HG03354 (cell line): ENCODE results near the gene GGT6.

Experiments used
- ATAC-seq: cut with Tn5 transposase; IDR thresholded peaks from one replicate; pipeline ENCODE4 v1.9.1; 2021; ENCODE audit warnings: mild to moderate bottlenecking; ENCODE audit not compliant: unreplicated experiment, poor library complexity, severe bottlenecking

The GGT6 gene

DNA sequence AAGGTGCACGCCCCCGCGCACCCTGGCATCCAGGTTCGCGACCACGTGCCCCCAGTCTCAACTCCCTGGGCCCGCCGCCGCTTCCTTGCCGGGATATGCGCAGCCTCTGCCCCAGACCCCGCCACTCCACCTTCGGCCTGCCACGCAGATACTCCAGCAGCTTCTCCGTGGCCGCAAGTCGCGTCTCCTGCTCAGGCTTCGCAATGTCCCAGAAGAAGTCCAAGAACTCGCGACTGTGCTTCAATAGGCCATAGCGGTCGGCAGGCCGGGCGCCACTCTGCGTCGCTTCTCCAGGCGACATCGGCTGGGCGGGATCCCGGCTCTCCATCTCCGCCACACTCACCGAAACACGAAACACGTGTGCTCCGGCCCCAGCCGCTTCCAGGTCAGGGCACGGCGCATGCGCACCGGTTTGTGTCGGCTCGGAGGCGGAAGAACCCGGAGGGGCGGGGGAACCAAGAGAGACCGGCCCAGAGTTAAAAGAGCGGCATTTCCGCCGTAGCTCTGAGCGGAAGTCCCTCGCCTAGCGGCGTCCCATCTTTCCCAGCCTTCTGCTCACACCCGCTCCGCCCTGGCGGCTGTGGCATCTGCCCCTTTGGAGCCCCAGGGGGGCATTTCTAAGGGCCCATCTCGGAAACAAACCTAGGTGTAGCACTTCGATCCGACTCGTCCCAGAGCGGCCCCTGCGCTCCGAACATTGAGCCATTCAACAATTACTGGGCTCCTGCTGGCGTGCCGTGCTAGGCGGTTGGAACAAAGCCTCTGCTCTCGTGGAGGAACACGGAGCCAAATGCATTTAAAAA lies 5.2 kb downstream of the GGT6 start, which contains the start of gene MYBBP1A:
TSS of gene MYBBP1A (minus strand) at position 388 of the 803 bp plus-strand sequence. CDS start at position 328, 60 bp downstream.
- ATAC-seq, result peak; percentile 87

DNA sequence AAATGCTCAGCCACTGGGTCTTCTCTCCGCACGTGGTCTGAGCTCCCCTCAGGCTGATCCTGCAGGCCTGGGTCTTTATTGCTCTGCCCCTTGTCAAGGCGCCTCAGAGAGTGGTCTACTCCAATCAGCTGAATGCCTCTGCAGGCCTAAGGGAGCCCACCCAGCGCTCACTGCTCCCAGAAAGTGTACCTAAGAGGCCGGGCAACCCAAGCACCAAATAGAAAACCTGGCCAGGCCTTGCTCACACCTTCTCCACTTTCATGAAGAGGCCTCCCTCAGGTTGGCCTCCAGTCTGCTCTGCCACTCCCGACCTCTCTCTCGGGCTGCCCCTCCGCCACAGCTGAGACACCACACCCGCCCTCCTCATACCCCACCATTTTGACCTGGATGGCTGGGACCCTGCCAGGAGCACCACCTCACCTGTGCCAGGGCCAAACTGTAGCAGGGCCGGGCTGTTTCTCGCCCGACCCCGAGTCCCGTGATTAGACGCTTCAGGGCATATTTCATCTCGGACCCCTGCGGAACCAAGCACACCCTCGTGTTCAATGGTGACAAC lies 5.9 kb downstream of the GGT6 start:
- no peak for ATAC-seq

DNA sequence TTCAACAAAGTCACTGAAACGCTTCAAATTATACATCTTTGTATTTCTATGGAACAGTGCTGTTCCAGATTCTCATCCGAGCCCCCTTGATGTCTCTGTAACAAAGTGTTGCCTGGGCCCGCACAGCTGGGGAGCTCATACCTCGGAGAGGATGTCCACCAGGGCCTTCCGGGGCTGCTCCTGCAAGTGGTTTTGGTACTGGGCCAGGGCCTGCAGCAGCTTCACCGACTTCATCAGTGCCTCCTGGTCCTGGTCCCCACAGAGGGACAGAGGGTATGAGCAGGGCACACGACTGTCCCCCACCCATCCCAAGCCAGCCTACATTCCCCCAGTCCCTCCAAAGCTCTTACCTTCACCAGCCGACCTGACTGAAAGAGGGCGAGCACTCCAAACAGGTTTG lies 6.7 kb downstream of the GGT6 start:
- no peak for ATAC-seq

DNA sequence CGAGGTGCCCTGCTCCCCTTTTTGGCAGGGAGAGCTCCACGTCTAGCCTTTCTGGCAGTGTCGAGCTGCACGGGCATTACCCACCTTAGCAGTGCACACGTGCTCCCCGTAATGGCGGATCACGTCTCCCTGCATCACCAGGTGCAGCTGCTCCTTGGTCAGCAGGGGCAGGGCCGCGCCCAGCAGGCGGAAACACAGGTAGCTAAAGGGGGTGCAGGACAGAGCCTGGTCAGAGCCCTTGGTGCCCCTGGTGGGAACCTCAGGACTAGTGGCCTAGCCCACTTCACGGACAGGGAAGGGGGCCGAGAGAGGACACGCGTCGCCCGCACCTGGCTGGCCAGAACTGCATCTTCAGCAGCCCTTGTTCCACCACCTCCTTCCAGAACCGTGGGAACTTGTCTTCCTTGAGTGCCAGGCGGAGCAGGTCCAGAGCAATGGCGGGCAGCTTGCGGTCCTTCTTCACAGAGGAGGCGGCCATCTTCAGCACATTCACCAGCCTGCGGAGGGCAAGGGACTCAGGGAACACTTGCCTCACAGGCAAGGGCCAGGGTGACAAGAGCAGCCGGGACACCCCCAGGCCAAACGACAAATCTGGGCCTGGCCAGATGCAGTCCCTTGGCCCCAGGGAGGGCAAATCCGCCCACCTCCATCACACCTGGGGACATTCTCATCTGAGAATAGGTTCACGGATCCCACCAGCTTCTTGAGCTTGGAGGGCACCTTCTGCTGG lies 8.4 kb downstream of the GGT6 start:
- ATAC-seq, result no peak

DNA sequence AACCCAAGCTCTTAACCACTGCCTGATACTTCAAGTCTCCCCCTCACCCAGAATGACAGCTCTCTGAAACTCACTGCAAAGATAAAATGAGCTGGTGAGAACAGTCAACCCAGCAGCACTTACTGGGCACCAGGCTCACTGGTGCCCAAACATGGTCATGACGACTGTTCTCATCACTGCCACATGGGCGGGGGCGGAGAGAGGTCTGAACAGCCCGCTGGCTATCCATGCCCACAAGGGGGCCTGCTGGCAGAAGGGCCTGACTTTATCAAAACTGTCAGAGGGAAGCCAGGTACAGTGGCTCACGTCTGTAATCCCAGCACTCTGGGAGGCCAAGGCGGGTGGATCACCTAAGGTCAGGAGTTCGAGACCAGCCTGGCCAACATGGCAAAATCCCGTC lies 9.2 kb downstream of the GGT6 start:
- ATAC-seq, result no peak

DNA sequence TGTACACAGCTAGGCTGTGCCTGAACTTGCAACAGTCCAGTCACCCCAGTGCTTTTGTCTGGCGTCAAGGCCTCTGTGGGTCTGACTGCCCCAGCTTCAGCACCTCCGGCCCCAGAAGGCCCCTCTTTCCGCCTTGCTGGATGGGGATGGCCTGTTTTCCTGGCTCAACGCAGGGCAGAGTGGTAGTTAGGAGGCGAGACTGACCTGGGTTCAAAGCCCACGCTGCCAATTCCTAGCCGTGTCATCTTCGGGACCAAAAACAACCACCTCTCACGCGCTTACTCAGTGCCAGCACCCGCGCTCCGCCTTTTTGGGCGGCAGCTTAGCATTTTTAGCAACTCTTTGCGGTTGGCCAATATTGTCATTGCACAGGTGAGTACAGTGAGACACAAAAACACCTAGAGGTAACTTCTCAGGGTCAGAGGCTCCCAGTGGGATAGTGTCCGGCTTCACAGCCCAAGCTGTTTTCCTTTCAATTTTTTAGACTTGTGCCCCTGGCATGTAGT lies 9.8 kb downstream of the GGT6 start:
- ATAC-seq, result no peak

DNA sequence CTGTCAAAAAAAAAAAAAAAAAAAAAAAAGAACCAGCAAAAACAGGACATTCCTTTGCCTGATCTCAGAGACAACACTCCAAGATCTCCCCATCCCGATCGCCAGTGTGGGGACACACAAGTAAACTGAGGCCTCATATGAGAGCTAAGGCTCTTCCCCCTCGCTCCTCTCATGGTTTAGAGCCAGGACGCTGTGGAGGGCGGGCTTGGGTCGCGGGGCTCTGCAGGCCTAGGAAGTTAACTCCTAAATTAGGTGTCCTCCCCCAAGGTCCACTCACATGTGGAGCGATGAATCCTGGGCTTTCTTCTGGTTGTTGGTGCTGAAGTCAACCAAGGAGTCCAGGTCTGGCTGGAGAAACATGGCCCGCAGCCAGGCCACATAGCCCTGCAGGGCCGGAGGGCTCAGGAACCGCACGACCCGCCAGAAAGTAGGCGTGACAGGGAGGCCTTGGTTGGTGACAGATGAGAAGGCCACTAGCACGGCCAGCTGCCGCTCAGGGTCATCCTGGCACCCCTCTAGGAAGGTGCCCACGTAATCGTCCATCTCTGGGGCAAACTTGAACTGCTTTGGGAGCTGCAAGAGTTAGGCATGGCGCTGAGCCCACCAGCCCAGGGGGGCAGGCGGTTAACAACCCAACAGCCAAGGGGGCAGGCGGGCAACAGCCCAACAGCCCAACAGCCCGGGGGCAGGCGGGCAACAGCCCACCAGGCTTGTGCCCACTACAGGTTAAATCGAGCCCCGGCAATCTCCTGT lies 10.4 kb downstream of the GGT6 start:
- ATAC-seq, result no peak

DNA sequence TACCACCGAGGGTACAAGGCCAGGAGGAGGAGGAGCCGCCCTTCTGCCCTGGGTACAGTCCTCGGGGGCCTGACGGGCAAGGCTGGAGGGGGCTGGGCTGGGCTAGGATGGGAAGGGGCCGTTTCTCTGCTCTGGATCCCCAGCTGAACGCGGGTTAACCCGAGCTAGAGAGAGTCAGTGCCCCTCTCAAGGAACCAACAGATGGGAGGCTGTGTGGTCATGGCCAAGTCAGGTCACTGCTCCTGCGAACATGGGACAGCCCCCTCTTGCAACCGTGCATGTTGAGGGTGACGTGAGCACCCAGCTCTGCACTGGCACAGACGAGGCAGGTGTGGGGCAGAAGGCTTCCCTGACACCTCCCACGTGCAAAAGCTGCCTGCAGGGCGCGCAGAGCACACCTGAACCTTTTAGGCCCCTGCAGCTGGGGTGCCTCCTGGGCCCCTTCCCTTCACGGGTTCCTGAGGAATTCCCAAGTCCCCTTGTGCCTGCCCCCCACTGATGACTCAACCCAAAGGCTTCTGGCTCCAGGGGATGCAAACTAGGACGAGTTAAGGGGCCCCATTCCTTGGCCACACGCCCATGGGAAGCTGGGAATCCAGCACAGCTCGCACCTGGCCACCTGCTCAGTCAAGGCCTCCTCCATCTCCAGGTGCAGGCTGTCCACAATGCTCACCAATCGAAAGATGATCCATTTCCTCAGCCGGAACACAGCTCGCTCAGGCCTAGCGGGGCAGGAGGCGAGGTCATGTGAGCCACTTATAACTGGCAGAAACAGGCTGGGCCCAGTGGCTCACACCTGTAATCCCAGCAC lies 11.5 kb downstream of the GGT6 start:
- no peak for ATAC-seq

DNA sequence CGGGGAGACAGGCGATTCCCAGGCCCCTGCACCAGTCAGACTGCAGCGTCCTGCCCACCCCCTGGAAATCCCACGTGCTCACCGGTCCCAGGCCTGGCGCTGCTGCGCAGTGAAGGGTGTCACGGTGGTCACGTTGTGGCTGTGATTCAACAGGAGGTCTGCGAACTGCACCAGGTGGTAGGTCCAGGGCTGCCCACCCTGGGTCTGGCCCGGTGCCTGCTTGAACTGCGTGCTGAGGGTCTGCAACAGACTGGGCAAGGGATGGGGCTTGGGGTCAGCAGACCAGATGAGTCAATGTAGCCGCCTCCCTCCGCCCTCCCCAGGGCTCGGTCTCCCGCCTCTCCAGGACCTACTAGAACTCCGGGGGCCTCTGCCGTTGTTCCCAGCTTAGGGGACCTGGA lies 12.3 kb downstream of the GGT6 start:
- no peak for ATAC-seq

DNA sequence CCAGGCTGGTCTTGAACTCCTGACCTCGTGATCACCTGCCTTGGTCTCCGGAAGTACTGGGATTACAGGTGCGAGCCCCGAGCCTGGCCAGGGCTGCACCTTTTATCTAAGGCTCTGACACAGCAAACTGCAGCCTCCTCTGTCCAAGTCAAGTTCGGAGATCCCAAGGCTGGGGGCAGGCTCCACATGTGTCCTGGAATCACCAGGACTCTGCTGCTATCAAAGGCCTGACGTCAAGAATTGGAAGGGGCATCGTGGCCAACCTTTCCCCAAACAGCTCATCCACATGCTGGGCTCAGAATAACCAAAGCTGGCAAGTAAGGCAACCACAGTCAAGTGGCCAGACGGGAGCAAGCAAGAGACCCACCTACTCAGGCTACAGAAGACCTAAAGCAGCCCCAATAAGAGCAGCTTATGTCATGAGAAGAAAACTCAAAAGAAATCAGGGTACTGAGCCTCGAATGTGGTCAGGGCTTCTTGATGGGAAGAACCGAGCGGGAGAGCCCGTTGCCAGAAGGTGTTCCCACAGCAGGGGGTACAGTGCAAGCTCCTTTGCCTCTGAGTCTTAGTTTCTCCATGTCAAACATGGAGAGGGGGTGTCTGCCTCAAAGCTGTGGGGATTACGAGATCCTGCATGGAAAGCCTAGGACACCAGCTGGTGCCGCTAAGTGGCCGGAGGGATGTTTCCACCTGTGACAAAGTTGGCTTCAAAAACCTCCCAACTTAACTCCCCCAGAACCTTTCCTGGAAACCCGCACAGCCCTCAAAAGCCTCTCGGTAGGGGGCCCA lies 13.1 kb downstream of the GGT6 start:
- no peak for ATAC-seq

DNA sequence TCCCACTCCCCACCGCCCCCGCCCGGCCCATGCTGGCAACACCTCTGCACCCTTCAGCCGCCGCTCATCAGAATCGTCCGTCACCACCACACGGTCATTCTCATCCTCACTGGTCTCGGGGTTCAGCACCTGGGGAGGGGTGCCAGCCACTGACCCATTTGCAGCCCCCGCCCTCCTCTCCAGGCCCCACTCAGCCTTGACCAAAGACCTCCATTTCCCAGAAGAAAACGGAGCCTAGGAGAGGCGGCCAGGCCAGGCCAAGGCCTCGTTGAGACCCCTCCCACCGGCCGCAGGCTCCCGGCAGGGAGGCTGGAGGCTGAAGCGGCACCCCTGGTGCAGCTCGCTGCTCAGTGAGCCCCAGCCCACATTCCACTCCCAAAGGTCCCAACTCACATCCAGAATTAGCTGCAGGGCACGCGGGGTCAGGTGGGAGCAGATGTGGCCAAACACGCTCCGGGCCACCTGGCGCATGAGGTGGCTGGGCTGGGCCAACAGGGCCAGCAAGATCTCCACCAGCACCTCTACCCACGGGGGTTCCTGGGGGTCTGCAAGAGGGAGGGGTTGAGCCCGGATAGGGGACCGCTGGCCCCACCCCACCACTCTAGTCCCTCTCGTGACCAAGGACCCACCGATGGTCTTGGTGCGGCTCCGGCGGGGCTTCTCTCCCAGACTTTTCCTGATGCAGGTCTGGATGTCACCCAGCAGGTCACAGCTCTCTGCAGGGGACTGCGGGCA lies 15.0 kb downstream of the GGT6 start:
- no peak for ATAC-seq

DNA sequence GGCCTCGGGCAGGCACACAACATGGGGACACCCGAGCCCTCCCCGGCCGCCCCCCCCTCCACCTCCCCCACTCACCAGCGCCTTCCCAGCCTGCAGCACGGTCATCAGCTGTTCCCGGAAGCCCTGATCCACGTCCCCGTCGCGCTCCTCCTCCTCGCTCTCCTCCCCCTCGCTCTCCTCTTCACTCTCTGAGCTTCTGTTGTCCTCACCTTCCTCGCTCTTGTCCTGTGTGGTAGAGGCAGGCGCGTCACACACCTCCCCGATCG lies 15.5 kb downstream of the GGT6 start:
- ATAC-seq, result no peak

DNA sequence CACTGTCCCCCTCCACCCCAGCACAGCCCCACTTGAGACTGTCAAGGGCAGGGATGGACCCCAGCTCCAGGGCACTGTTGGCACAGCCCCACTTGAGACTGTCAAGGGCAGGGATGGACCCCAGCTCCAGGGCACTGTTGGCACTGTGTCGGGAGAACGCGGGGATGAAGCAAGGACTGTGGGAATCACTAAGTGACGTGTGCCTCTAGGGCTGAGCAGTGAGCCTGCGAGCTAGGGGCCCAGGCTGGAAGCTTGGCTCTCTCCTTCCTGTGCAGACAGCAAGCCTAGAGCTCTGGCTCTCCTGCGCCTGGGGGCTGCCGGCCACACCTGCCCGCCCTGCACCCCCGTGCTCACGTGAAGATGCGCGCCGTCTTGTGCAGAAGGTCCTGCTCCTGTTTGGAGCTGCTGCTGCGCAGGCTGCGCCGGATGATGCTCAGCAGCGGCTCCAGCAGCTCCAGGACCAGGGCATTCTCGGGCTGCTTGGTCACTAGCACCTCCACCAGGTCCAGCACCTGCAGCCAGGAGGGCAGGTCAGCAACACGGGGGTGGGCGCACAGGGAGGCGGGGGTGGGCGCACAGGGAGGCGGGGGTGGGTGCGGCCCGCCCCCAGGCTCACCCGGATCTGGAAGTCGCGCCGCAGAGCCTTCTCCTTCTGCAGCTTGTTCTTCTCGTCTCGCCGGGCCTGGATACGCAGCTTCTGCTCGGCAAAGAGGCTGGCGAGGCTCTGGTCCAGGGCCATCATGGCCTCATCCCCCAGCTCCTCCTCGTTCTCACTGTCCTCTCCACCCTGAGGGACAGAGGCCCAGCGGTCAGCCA lies 16.0 kb downstream of the GGT6 start:
- no peak for ATAC-seq

DNA sequence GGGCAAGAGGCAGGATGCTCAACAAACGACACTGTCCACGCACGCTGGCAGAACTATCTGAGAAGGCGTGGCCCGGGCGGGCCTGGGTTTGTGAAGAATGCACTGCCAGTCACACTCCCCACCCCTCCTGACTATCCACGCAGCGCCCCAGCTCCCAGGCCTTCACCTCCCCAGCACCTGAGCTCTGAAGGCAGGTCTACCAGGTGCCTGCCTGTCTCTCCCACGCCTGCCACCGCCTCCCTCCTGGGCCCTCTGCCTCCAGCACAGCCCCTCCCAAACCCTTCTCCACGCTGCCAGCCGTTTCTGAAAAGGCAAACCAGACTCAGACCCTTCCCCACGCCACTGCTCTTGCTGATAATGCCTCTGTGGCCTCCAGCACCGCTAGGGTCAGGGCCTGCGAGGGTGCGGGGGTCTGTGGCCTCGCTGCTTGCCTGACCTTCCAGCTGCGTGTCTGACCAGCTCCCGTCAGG lies 16.8 kb downstream of the GGT6 start:
- ATAC-seq, result no peak

DNA sequence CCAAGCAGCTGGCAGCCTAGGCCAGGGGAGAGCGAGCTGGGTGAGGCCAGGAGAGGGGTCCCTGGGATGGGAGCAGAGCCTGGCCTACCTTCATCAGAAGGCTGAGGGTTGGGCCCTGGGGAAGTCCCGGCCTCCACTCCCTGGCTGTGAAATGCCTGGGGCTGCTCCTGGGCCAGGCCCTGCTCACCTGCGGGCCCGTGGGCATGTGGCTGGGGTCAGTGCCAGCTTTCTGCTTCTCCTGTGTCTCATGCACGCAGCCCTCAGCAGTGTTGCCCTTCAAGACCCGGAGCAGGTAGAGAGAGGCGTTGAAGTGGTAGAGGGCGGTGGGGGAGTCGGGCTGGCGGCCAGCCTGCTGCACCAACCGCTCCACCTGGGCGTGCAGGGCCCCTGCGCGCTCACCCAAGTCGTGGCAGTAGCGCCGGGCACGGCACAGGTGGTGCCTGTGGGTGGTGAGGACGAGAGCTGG lies 17.6 kb downstream of the GGT6 start:
- no peak for ATAC-seq

DNA sequence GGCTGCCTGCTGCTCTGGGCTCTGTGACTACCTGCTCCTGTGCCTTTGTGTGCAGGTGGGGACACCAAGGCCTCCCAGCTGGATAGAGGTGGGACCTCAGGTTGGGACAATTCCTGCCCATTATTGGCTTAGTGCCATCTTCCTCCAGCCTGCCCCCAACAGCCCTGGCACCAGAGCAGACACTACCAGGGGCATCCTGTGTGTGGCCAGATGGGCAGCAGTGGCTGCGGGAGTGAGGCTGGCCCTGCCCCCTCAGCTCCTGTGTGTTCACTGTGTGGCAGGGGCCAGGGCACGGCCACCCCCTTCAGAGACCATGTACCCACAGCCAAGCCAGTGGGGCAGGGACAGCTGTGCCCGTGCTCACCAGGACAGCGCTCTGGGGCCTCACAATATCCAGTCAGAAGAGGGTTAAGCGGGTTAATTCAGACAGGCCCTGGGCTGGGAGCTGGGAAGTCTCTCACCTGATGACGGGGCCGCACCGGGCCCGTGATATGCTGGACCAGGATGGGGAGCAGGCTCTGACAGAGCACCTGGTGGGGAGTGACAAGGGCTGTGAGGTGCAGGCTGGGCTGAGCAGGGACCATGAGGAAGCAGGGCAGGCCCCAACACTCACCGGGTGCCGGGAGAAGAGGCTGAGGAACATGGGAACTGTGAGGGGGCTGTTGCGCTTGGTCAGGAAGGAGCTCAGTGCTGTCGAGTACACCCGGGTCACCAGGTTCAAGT lies 18.2 kb downstream of the GGT6 start:
- no peak for ATAC-seq
